ENCODE results near the gene ALDH1L1.

DNA sequence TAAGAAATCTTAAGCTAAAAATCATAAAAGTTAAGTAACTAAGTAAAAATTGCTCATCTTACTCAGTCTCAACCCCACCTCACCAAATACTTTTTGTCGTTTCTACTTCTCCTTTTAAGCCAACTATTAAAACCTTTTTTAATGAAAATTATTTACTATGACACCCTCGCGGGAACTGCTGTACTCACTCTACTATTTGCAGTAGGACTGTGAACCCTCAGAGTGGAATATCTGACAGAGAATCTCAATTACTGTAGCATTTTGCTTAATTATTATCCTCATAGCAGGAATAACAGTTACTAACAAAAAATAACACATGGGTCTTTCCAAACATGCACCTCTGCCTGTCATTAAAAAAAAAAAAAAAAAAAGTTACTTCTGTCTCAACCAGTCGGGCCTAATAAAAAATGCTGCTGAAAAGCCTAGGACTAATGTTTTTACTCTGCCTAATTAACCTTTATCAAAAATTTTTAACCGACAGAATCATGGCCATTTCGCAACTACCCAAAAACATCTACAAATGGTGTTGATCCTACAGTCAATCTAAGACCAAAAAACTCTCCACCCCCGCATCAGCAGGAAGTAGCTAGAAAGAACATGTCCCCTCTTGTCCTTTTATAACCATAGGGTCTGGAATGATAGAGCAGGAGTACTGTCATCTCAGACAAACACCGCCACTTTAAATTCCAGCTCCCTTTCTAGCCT, 10.2 kb downstream of the ALDH1L1 start:
- TF ChIP-seq, protein P1, sequence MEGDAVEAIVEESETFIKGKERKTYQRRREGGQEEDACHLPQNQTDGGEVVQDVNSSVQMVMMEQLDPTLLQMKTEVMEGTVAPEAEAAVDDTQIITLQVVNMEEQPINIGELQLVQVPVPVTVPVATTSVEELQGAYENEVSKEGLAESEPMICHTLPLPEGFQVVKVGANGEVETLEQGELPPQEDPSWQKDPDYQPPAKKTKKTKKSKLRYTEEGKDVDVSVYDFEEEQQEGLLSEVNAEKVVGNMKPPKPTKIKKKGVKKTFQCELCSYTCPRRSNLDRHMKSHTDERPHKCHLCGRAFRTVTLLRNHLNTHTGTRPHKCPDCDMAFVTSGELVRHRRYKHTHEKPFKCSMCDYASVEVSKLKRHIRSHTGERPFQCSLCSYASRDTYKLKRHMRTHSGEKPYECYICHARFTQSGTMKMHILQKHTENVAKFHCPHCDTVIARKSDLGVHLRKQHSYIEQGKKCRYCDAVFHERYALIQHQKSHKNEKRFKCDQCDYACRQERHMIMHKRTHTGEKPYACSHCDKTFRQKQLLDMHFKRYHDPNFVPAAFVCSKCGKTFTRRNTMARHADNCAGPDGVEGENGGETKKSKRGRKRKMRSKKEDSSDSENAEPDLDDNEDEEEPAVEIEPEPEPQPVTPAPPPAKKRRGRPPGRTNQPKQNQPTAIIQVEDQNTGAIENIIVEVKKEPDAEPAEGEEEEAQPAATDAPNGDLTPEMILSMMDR (IDR thresholded peaks at IDR 0.05): no peak
- no peak for TF ChIP-seq POLR2A (IDR thresholded peaks at IDR 0.05)
- TF ChIP-seq EP300 (IDR thresholded peaks at IDR 0.05; ENCODE audit: low read depth): no peak

All from transverse colon (tissue), 3 donors.